H1 (cell line): ENCODE measurements around the gene RNF39. TPM values are rescaled to one million over a fixed set of nuclear protein-coding genes. Genes with fewer than 3 reads are reported as not detected.

Source experiments
- GTF2F1 ChIP-seq: IDR thresholded peaks from 2 replicates; pipeline ENCODE4 v1.6.1; 2012; ENCODE audit warnings: low read depth, low read length, improper control_type of control experiment, borderline replicate concordance
- NANOG ChIP-seq: IDR thresholded peaks from 2 replicates; pipeline ENCODE4 v1.6.1; 2011; ENCODE audit warnings: low read length, low read depth, mild to moderate bottlenecking, inconsistent platforms; ENCODE audit not compliant: insufficient read depth, poor library complexity, severe bottlenecking
- NRF1 ChIP-seq: IDR thresholded peaks from 2 replicates; pipeline ENCODE4 v1.6.1; 2011; ENCODE audit warnings: mild to moderate bottlenecking, low read depth, low read length, improper control_type of control experiment
- RBBP5 ChIP-seq: IDR thresholded peaks from 2 replicates; pipeline ENCODE4 v1.7.1; 2012; ENCODE audit warnings: low read depth, mild to moderate bottlenecking, inconsistent platforms, low read length, moderate library complexity, borderline replicate concordance
- RNF2 ChIP-seq: fragments of 200-900, 300-1000 bp; sonication (generic); IDR thresholded peaks from 2 replicates; pipeline ENCODE4 v1.7.1; 2016; ENCODE audit warnings: borderline replicate concordance, low read depth, mild to moderate bottlenecking, antibody characterized with exemption, low read length; ENCODE audit not compliant: poor library complexity, severe bottlenecking; ENCODE audit errors: missing control alignments
- SIN3A ChIP-seq, 2 experiments: IDR thresholded peaks in 1 of 2; conservative IDR thresholded peaks in 1 of 2; 2 replicates each; pipeline ENCODE4 v1.6.1; 2011 to 2012; ENCODE audit warnings: low read length in 2 of 2, improper control_type of control experiment in 1 of 2, low read depth in 1 of 2, mild to moderate bottlenecking in 1 of 2
- TEAD4 ChIP-seq: IDR thresholded peaks from 2 replicates; pipeline ENCODE4 v1.6.1; 2012; ENCODE audit warnings: low read depth, low read length, inconsistent platforms, mixed read lengths
- polyA plus RNA-seq, 7 experiments: library from polyadenylated mRNA; depleted of rRNA in 3 of 7; stranded (reverse) in 5 of 7; unstranded in 2 of 7; fragments of >200 nt in 5 of 7; fragments of 200-250 nt in 2 of 7; gene quantifications; 1 replicate in 5 of 7; 2 replicates in 1 of 7; 4 replicates in 1 of 7; pipeline versions ENCODE4 v1.2.1 to v1.2.3, GENCODE V29; 2011 to 2013; ENCODE audit warnings: missing spikeins in 2 of 7, mixed read lengths in 2 of 7
- total RNA-seq: library from RNA; stranded (reverse); fragmentation: NEBNext Ultra II Directional; extraction: Animal tissue kit (Norgen Biotek cat#: 25700); gene quantifications from 2 replicates; pipeline ENCODE4 v1.2.1, GENCODE V29; 2021

Gene RNF39
- total and polyA plus RNA-seq, 2 of the 8 experiments (the other 6 are each of a cell fraction or from before 2014, with no cell fraction given) = 1.4 to 2.3 TPM

- no peak for TF ChIP-seq SIN3A (conservative IDR thresholded peaks at IDR 0.05 in 1 of 2, IDR thresholded peaks at IDR 0.05 in 1 of 2; ENCODE audit: low read depth in 1 of 2, low read length in 2 of 2)
- no peak for TF ChIP-seq NANOG
- TF ChIP-seq GTF2F1 = no peak
- no peak for TF ChIP-seq NRF1
- no peak for TF ChIP-seq RNF2
- TF ChIP-seq RBBP5 = no peak
- TF ChIP-seq TEAD4 = no peak
- TF ChIP-seq, all 59 proteins: peak for 0
These were observed 22.6 kb upstream of the RNF39 start (continued) for GRCh38 chr6:30097902-30098768.
